SIG-M5 treated with dmso at 0.1 percent for 504 hours (cell line): Measurements from ENCODE around the gene UGT2B7.
"Not testable (repeated sequence)": the region's sequence is repeated elsewhere in the genome, so short reads cannot be mapped to it uniquely, and the experiment has no call there.

Source experiments
- DNase-seq: peaks from one replicate; lab custom pipeline; 2025; ENCODE audit not compliant: unreplicated experiment; lab: John Stamatoyannopoulos, UW

UGT2B7 gene

GRCh38 chr4:69096111-69096656 is at the start of gene UGT2B7:
Gene UGT2B7 (plus strand): TSS chr4:69096474. CDS start chr4:69096521, 47 bp downstream.
- DNase-seq: no peak

GRCh38 chr4:69049860-69050259 is 46.4 kb upstream of the UGT2B7 start:
- no peak for DNase-seq

- not testable (repeated sequence) for DNase-seq
Measured at GRCh38 chr4:69050853-69051575, 45.3 kb upstream of the UGT2B7 start.

GRCh38 chr4:69051576-69051943 is 44.7 kb upstream of the UGT2B7 start:
- no peak for DNase-seq

GRCh38 chr4:69053309-69053885 is 42.9 kb upstream of the UGT2B7 start:
- not testable (repeated sequence) for DNase-seq

- DNase-seq: not testable (repeated sequence)
Measured at GRCh38 chr4:69054033-69054432, 42.2 kb upstream of the UGT2B7 start.

- DNase-seq: no peak
Measured at GRCh38 chr4:69054578-69055200, 41.6 kb upstream of the UGT2B7 start.

GRCh38 chr4:69056150-69056549 is 40.1 kb upstream of the UGT2B7 start:
- no peak for DNase-seq

GRCh38 chr4:69056921-69057550 is 39.2 kb upstream of the UGT2B7 start:
- DNase-seq: no peak

- DNase-seq: no peak
Measured at GRCh38 chr4:69057620-69058409, 38.5 kb upstream of the UGT2B7 start.

GRCh38 chr4:69058410-69059059 is 37.7 kb upstream of the UGT2B7 start:
- no peak for DNase-seq

- no peak for DNase-seq
Measured at GRCh38 chr4:69060651-69061308, 35.5 kb upstream of the UGT2B7 start.

GRCh38 chr4:69064391-69064790 is 31.9 kb upstream of the UGT2B7 start:
- no peak for DNase-seq

- no peak for DNase-seq
Measured at GRCh38 chr4:69066945-69067344, 29.3 kb upstream of the UGT2B7 start.

- DNase-seq: no peak
Measured at GRCh38 chr4:69069085-69069484, 27.2 kb upstream of the UGT2B7 start.

- DNase-seq: no peak
Measured at GRCh38 chr4:69070590-69070989, 25.7 kb upstream of the UGT2B7 start.

GRCh38 chr4:69071286-69071685 is 25.0 kb upstream of the UGT2B7 start:
- no peak for DNase-seq

- DNase-seq: no peak
Measured at GRCh38 chr4:69073375-69073774, 22.9 kb upstream of the UGT2B7 start.

GRCh38 chr4:69075061-69075792 is 21.0 kb upstream of the UGT2B7 start:
- DNase-seq: no peak
